ENCODE data around the gene SLC37A2.

GRCh38 chr11:125082040-125082439 is 18.9 kb downstream of the SLC37A2 start:
- TF ChIP-seq ZNF781 (CRISPR knock-in tag; IDR thresholded peaks at IDR 0.05; ENCODE audit: borderline replicate concordance, not compliant biosample characterization) (no peak), SRSF9 (IDR thresholded peaks at IDR 0.05; ENCODE audit: borderline replicate concordance, insufficient read depth, low read depth, low read length, poor library complexity, severe bottlenecking) (no peak), SRF (IDR thresholded peaks at IDR 0.05; ENCODE audit: low read depth, low read length) (no peak), CHD4 (IDR thresholded peaks at IDR 0.05; ENCODE audit: borderline replicate concordance, low read length) (no peak), ZNF18 (CRISPR knock-in tag; IDR thresholded peaks at IDR 0.05; ENCODE audit: insufficient replicate concordance) (no peak), TEF (CRISPR knock-in tag; IDR thresholded peaks at IDR 0.05) (no peak), CTCF (CRISPR knock-in tag; IDR thresholded peaks at IDR 0.05) (no peak), THAP7 (CRISPR knock-in tag; IDR thresholded peaks at IDR 0.05) (no peak), USF2 (IDR thresholded peaks at IDR 0.05; ENCODE audit: low read depth, low read length) (no peak), USF2 (CRISPR knock-in tag; IDR thresholded peaks at IDR 0.05; ENCODE audit: borderline replicate concordance) (no peak)
